SK-N-SH (cell line): ENCODE measurements around the gene KREMEN2.

Source experiments
- CHD2 ChIP-seq: fragments of 150-350 bp; IDR thresholded peaks from 2 replicates; pipeline ENCODE4 v1.6.1; 2018; ENCODE audit warnings: low read length; ENCODE audit not compliant: partially characterized antibody
- GABPA ChIP-seq: IDR thresholded peaks from 2 replicates; pipeline ENCODE4 v1.4.0; 2012; ENCODE audit warnings: low read depth, mild to moderate bottlenecking
- SMC3 ChIP-seq: IDR thresholded peaks from 2 replicates; pipeline ENCODE4 v1.6.1; 2012; ENCODE audit warnings: low read depth, low read length, improper control_type of control experiment
- TAF1 ChIP-seq: IDR thresholded peaks from 2 replicates; pipeline ENCODE4 v1.6.1; 2012; ENCODE audit warnings: low read depth, mild to moderate bottlenecking, low read length, moderate library complexity, borderline replicate concordance
- TF ChIP-seq, protein P1 (sequence below): fragments of 150-350 bp; IDR thresholded peaks from 2 replicates; pipeline ENCODE4 v1.6.1; 2017; ENCODE audit warnings: antibody characterized with exemption, low read length, low read depth, borderline replicate concordance
- TF ChIP-seq, protein P2 (sequence below): fragments of 200-600 bp; sonication (generic); IDR thresholded peaks from 2 replicates; pipeline ENCODE4 v1.6.1; 2017; ENCODE audit warnings: antibody characterized with exemption, mild to moderate bottlenecking, moderate library complexity

DNA sequence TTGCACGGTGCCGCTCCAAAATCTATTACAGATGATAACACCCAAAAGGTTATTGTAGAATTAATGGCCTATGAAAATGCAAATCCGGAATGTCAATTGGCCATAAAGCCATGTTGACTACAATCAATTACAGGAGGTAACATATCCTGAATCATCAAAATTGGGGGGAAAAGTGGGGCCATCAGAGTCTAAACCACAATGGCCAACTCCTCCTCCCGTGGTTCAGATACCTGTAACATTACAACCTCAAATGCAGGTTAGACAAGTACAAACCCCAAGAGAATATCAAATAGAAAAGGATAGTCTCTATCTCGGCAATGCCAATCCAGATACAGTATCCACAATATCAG, 37.5 kb upstream of the KREMEN2 start:
- TF ChIP-seq GABPA (no peak), CHD2 (no peak), TAF1 (no peak), SMC3 (no peak)
- TF ChIP-seq, protein P1, sequence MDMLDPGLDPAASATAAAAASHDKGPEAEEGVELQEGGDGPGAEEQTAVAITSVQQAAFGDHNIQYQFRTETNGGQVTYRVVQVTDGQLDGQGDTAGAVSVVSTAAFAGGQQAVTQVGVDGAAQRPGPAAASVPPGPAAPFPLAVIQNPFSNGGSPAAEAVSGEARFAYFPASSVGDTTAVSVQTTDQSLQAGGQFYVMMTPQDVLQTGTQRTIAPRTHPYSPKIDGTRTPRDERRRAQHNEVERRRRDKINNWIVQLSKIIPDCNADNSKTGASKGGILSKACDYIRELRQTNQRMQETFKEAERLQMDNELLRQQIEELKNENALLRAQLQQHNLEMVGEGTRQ, result no peak
- TF ChIP-seq, protein P2, sequence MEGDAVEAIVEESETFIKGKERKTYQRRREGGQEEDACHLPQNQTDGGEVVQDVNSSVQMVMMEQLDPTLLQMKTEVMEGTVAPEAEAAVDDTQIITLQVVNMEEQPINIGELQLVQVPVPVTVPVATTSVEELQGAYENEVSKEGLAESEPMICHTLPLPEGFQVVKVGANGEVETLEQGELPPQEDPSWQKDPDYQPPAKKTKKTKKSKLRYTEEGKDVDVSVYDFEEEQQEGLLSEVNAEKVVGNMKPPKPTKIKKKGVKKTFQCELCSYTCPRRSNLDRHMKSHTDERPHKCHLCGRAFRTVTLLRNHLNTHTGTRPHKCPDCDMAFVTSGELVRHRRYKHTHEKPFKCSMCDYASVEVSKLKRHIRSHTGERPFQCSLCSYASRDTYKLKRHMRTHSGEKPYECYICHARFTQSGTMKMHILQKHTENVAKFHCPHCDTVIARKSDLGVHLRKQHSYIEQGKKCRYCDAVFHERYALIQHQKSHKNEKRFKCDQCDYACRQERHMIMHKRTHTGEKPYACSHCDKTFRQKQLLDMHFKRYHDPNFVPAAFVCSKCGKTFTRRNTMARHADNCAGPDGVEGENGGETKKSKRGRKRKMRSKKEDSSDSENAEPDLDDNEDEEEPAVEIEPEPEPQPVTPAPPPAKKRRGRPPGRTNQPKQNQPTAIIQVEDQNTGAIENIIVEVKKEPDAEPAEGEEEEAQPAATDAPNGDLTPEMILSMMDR, result no peak
